Fibroblast of lung (primary cell): ENCODE measurements around the gene RNF212. TPM values are rescaled to one million over a fixed set of nuclear protein-coding genes. Genes with fewer than 3 reads are reported as not detected.

Source experiments
- DNase-seq, 2 donors: peaks; one replicate each; pipeline versions ENCODE4 v3.0.0 to v3.0.0-alpha.2; 2010; ENCODE audit warnings: low read depth in 2 of 2
- H2AFZ ChIP-seq: 2 replicates; pipeline ENCODE4 v1.5.1; 2012; ENCODE audit warnings: low read length, control low read depth, inconsistent platforms
- H3K27ac ChIP-seq: 2 replicates; pipeline ENCODE4 v1.5.1; 2011; ENCODE audit warnings: low read length, control low read depth; ENCODE audit not compliant: insufficient read depth
- H3K27me3 ChIP-seq: 2 replicates; pipeline ENCODE4 v1.5.1; 2011; ENCODE audit warnings: mild to moderate bottlenecking, low read length; ENCODE audit not compliant: control insufficient read depth, insufficient read depth
- H3K36me3 ChIP-seq: 2 replicates; pipeline ENCODE4 v1.5.1; 2011; ENCODE audit warnings: low read length; ENCODE audit not compliant: control insufficient read depth, insufficient read depth
- H3K4me1 ChIP-seq: 2 replicates; pipeline ENCODE4 v1.5.1; 2011; ENCODE audit warnings: low read length; ENCODE audit not compliant: control insufficient read depth, insufficient read depth; ENCODE audit errors: extremely low read depth
- H3K4me2 ChIP-seq: 2 replicates; pipeline ENCODE4 v1.5.1; 2011; ENCODE audit warnings: low read length, control low read depth; ENCODE audit not compliant: insufficient read depth; ENCODE audit errors: extremely low read depth
- H3K4me3 ChIP-seq, 4 experiments: fragments of 200-600 bp in 1 of 4; sonication (generic) in 1 of 4; replicated peaks in 1 of 4; 2 replicates each; pipeline ENCODE4 v1.5.1; 2011 to 2016; ENCODE audit warnings: low read length in 4 of 4, low read depth in 3 of 4, mild to moderate bottlenecking in 3 of 4, control low read depth in 2 of 4, inconsistent platforms in 1 of 4, mixed read lengths in 1 of 4; ENCODE audit not compliant: insufficient read depth in 1 of 4; ENCODE audit errors: control extremely low read depth in 1 of 4
- H3K79me2 ChIP-seq: 2 replicates; pipeline ENCODE4 v1.5.1; 2012; ENCODE audit warnings: mild to moderate bottlenecking, low read length, inconsistent platforms; ENCODE audit not compliant: control insufficient read depth, insufficient read depth
- H3K9ac ChIP-seq: 2 replicates; pipeline ENCODE4 v1.5.1; 2011; ENCODE audit warnings: mild to moderate bottlenecking, low read length, control low read depth; ENCODE audit not compliant: insufficient read depth
- H3K9me3 ChIP-seq: 2 replicates; pipeline ENCODE4 v1.5.1; 2012; ENCODE audit warnings: low read depth, low read length; ENCODE audit not compliant: control insufficient read depth, insufficient read depth
- H4K20me1 ChIP-seq: 2 replicates; pipeline ENCODE4 v1.5.1; 2011; ENCODE audit warnings: low read length; ENCODE audit not compliant: control insufficient read depth, insufficient read depth; ENCODE audit errors: extremely low read depth
- EZH2 ChIP-seq: IDR thresholded peaks from 2 replicates; pipeline ENCODE4 v1.5.1; 2012; ENCODE audit warnings: low read length, control low read depth, mild to moderate bottlenecking; ENCODE audit errors: missing control alignments
- polyA plus RNA-seq, 2 donors: library from polyadenylated mRNA; depleted of rRNA in 1 of 2; stranded (reverse) in 1 of 2; unstranded in 1 of 2; fragments of >200 nt; gene quantifications; 2 replicates each; pipeline ENCODE4 v1.2.1, GENCODE V29; 2011 to 2012; ENCODE audit warnings: missing spikeins in 1 of 2
- total RNA-seq: library from RNA; depleted of rRNA; stranded (reverse); fragments of >200 nt; gene quantifications from 2 replicates; pipeline ENCODE4 v1.2.1, GENCODE V29; 2014
- TF ChIP-seq, protein P1 (sequence below), 2 donors: IDR thresholded peaks in 1 of 2; conservative IDR thresholded peaks in 1 of 2; 1 replicate in 1 of 2; 2 replicates in 1 of 2; pipeline ENCODE4 v1.5.1; 2011 to 2012; ENCODE audit warnings: low read length in 2 of 2, control low read depth in 1 of 2, inconsistent platforms in 1 of 2, low read depth in 1 of 2, mild to moderate bottlenecking in 1 of 2

The RNF212 gene
- total and polyA plus RNA-seq, 2 donors (not counting 1 experiment from before 2014, with no cell fraction given) = 0.66 to 1.6 TPM

DNA sequence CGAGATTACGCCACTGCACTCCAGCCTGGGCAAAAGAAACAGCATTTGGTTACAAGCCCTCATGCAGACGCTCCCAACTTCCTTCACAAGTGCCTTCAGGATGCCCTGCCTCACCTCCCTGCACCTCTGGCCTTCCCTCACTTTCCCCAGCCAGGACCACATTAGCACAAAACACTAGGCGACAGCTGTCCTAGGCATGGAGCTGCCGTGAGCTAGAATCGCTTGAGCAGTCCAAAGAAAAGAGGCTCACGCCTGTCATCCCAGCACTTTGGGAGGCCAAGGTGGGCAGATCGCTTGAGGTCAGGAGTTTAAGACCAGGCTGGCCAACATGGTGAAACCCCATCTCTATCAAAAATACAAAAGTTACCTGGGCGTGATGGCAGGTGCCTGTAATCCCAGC lies 15.8 kb downstream of the RNF212 start:
- Histone ChIP-seq H4K20me1 (no peaks in the 10 kb centered on the region), H3K27me3 (no peaks in the 10 kb centered on the region), H2AFZ (no peak overlapping the region), H3K27ac (no peak overlapping the region), H3K36me3 (no peaks in the 10 kb centered on the region), H3K4me3 (no peak overlapping the region), H3K9me3 (no peaks in the 10 kb centered on the region), H3K9ac (no peak overlapping the region), H3K4me2 (no peak overlapping the region), H3K4me1 (no peaks in the 10 kb centered on the region), H3K79me2 (no peaks in the 10 kb centered on the region)
- TF ChIP-seq, protein P1, sequence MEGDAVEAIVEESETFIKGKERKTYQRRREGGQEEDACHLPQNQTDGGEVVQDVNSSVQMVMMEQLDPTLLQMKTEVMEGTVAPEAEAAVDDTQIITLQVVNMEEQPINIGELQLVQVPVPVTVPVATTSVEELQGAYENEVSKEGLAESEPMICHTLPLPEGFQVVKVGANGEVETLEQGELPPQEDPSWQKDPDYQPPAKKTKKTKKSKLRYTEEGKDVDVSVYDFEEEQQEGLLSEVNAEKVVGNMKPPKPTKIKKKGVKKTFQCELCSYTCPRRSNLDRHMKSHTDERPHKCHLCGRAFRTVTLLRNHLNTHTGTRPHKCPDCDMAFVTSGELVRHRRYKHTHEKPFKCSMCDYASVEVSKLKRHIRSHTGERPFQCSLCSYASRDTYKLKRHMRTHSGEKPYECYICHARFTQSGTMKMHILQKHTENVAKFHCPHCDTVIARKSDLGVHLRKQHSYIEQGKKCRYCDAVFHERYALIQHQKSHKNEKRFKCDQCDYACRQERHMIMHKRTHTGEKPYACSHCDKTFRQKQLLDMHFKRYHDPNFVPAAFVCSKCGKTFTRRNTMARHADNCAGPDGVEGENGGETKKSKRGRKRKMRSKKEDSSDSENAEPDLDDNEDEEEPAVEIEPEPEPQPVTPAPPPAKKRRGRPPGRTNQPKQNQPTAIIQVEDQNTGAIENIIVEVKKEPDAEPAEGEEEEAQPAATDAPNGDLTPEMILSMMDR (conservative IDR thresholded peaks at IDR 0.05 in 1 of 2, IDR thresholded peaks at IDR 0.05 in 1 of 2; ENCODE audit: low read depth in 1 of 2, low read length in 2 of 2) = no peak
- no peak for TF ChIP-seq EZH2
- no peak for DNase-seq

DNA sequence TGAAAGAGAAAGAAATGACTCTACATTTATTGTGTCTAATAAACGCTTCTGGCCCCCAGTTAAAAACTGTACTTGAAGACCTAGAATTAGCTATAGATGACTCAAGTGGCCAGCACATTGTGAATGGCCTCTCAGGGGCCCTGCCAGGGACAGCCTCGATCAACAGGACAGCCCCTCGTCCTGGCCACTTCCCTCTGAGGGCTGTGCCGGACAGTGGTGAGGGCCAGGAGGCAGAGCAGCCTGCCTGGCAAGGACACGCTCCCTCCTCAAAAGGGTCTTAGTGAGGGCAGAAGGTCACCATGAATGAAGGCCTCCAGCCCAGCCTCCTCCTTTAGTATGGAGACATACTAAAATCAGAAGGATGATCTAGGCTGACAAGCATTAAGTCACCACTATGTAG lies 16.5 kb downstream of the RNF212 start:
- TF ChIP-seq, protein P1 (conservative IDR thresholded peaks at IDR 0.05 in 1 of 2, IDR thresholded peaks at IDR 0.05 in 1 of 2; ENCODE audit: low read depth in 1 of 2, low read length in 2 of 2) = no peak
- no peak for TF ChIP-seq EZH2
- H3K4me1 ChIP-seq = no peaks in the 10 kb centered on the region
- no peak for DNase-seq
- H3K4me2 ChIP-seq = no peak overlapping the region
- no peaks in the 10 kb centered on the region for H3K36me3 ChIP-seq
- no peak overlapping the region for H2AFZ ChIP-seq
- no peak overlapping the region for H3K27ac ChIP-seq
- H3K9ac ChIP-seq = no peak overlapping the region
- H3K9me3 ChIP-seq = no peaks in the 10 kb centered on the region
- H3K4me3 ChIP-seq = no peak overlapping the region
- no peaks in the 10 kb centered on the region for H4K20me1 ChIP-seq
- no peaks in the 10 kb centered on the region for H3K27me3 ChIP-seq
- no peaks in the 10 kb centered on the region for H3K79me2 ChIP-seq

DNA sequence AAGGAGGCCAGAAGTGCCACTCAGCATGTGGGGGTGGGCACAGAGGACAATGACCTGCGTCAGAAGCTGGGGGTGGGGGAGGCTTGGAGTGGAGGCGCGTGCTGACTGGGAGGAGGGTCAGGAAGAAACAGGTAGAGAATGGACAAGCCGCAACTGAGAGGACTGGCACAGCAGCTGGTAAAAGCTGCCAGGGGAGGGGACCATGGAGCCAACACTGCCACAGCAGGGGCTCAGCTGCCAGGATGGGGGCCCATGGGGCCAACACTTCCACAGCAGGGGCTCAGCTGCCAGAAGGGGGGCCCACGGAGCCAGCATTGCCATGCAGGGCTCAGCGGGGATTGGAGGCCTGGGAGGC lies 19.1 kb downstream of the RNF212 start:
- no peaks in the 10 kb centered on the region for H3K27me3 ChIP-seq
- H4K20me1 ChIP-seq = no peaks in the 10 kb centered on the region
- H3K27ac ChIP-seq = no peak overlapping the region
- H3K79me2 ChIP-seq = no peaks in the 10 kb centered on the region
- H3K4me1 ChIP-seq = no peaks in the 10 kb centered on the region
- no peak overlapping the region for H2AFZ ChIP-seq
- TF ChIP-seq, protein P1 (conservative IDR thresholded peaks at IDR 0.05 in 1 of 2, IDR thresholded peaks at IDR 0.05 in 1 of 2; ENCODE audit: low read depth in 1 of 2, low read length in 2 of 2) = no peak
- TF ChIP-seq EZH2 = no peak
- H3K9ac ChIP-seq = no peak overlapping the region
- H3K4me3 ChIP-seq = no peak overlapping the region
- no peak for DNase-seq
- no peaks in the 10 kb centered on the region for H3K36me3 ChIP-seq
- no peaks in the 10 kb centered on the region for H3K9me3 ChIP-seq
- H3K4me2 ChIP-seq = no peak overlapping the region
